SJSA1 (cell line): Measurements from ENCODE around the gene ZEB2. TPM values are rescaled to one million over a fixed set of nuclear protein-coding genes. Genes with fewer than 3 reads are reported as not detected.
A peak's percentile ranks its signal among the peaks of the same experiment; 100 is the strongest.

Experiments
- DNase-seq, 2 experiments: peaks; one replicate each; pipeline ENCODE4 v3.0.0-alpha.2; 2015 to 2020; ENCODE audit warnings: low spot score in 2 of 2, low read depth in 1 of 2
- H3K27ac ChIP-seq: fragments of 250-450 bp; sonication (Bioruptor Pico); 2 replicates; pipeline ENCODE4 v1.5.1; 2020; ENCODE audit warnings: mild to moderate bottlenecking, moderate library complexity
- H3K27me3 ChIP-seq: fragments of 250-450 bp; sonication (Bioruptor Pico); replicated peaks from 2 replicates; pipeline ENCODE4 v1.5.1; 2020; ENCODE audit warnings: mild to moderate bottlenecking, moderate library complexity
- H3K36me3 ChIP-seq: fragments of 250-450 bp; sonication (Bioruptor Pico); 2 replicates; pipeline ENCODE4 v1.5.1; 2020; ENCODE audit warnings: mild to moderate bottlenecking
- H3K4me1 ChIP-seq: fragments of 250-450 bp; sonication (Bioruptor Pico); replicated peaks from 2 replicates; pipeline ENCODE4 v1.6.1; 2021; ENCODE audit warnings: mild to moderate bottlenecking
- H3K4me3 ChIP-seq: fragments of 250-450 bp; sonication (Bioruptor Pico); 2 replicates; pipeline ENCODE4 v1.5.1; 2020; ENCODE audit warnings: mild to moderate bottlenecking
- H3K9me3 ChIP-seq: fragments of 250-450 bp; sonication (Bioruptor Pico); replicated peaks from 2 replicates; pipeline ENCODE4 v1.5.1; 2020; ENCODE audit warnings: mild to moderate bottlenecking
- total RNA-seq: library from RNA; depleted of rRNA; stranded (reverse); fragments of >200 nt; shearing (Covaris generic); gene quantifications from 2 replicates; pipeline ENCODE4 v1.2.3, GENCODE V29; 2014

ZEB2 gene
- total RNA-seq, 1 experiment from 2014 or later = 48.0 TPM

- Histone ChIP-seq H3K27ac (no peak overlapping the region), H3K9me3 (no peaks in the 10 kb centered on the region), H3K27me3 (no peaks in the 10 kb centered on the region), H3K4me1 (peaks cover 8% of the 10 kb centered on the region), H3K36me3 (peaks cover 43% of the 10 kb centered on the region), H3K4me3 (no peak overlapping the region)
- DNase-seq = no peak
These were observed 114.6 kb downstream of the ZEB2 start for GRCh38 chr2:144405321-144405720.

GRCh38 chr2:144404586-144405314, 115.2 kb downstream of the ZEB2 start:
- Histone ChIP-seq H3K4me1 (peaks cover 8% of the 10 kb centered on the region), H3K36me3 (peaks cover 49% of the 10 kb centered on the region), H3K9me3 (no peaks in the 10 kb centered on the region), H3K4me3 (no peak overlapping the region), H3K27ac (no peak overlapping the region), H3K27me3 (no peaks in the 10 kb centered on the region)
- no peak for DNase-seq

GRCh38 chr2:144403933-144404332, 116.0 kb downstream of the ZEB2 start:
- Histone ChIP-seq H3K27ac (no peak overlapping the region), H3K9me3 (no peaks in the 10 kb centered on the region), H3K4me3 (no peak overlapping the region), H3K4me1 (peaks cover 8% of the 10 kb centered on the region), H3K27me3 (no peaks in the 10 kb centered on the region), H3K36me3 (peaks cover 57% of the 10 kb centered on the region)
- no peak for DNase-seq

- peaks cover 8% of the 10 kb centered on the region for H3K4me1 ChIP-seq
- H3K9me3 ChIP-seq = no peaks in the 10 kb centered on the region
- H3K4me3 ChIP-seq = no peak overlapping the region
- peak in 1 of 2 experiments; percentile 44 for DNase-seq
- no peak overlapping the region for H3K27ac ChIP-seq
- peaks cover 67% of the 10 kb centered on the region for H3K36me3 ChIP-seq
- no peaks in the 10 kb centered on the region for H3K27me3 ChIP-seq
These were observed 117.7 kb downstream of the ZEB2 start for GRCh38 chr2:144402251-144402650.

DNA sequence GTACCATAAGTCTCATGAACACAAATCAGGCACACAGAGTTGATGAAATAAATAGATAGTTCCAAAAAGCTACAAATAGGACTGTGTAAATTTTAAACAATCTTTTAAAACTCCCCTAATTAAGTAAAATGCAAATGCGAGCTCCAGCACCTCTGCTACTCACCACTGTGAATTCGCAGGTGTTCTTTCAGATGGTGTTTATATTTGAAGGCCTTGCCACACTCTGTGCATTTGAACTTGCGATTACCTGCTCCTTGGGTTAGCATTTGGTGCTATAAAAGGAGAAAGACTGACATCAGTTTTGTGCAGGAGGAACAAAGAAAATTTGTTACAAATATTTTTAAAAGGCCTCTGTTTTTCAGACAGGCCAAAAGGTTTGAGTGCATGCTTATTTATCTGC, 118.9 kb downstream of the ZEB2 start:
- peaks cover 8% of the 10 kb centered on the region for H3K4me1 ChIP-seq
- H3K27ac ChIP-seq = no peak overlapping the region
- no peak overlapping the region for H3K4me3 ChIP-seq
- no peaks in the 10 kb centered on the region for H3K9me3 ChIP-seq
- no peaks in the 10 kb centered on the region for H3K27me3 ChIP-seq
- peaks cover 79% of the 10 kb centered on the region for H3K36me3 ChIP-seq
- DNase-seq = no peak

- no peaks in the 10 kb centered on the region for H3K27me3 ChIP-seq
- no peak overlapping the region for H3K4me3 ChIP-seq
- no peaks in the 10 kb centered on the region for H3K4me1 ChIP-seq
- H3K9me3 ChIP-seq = no peaks in the 10 kb centered on the region
- DNase-seq = no peak
- H3K36me3 ChIP-seq = peaks cover 89% of the 10 kb centered on the region
- H3K27ac ChIP-seq = no peak overlapping the region
These were observed 123.6 kb downstream of the ZEB2 start for GRCh38 chr2:144396318-144396717.

GRCh38 chr2:144390424-144391020, 129.4 kb downstream of the ZEB2 start:
- Histone ChIP-seq H3K9me3 (no peaks in the 10 kb centered on the region), H3K4me3 (no peak overlapping the region), H3K4me1 (no peaks in the 10 kb centered on the region; the same call in 1 of the 2 replicates), H3K27ac (no peak overlapping the region), H3K27me3 (no peaks in the 10 kb centered on the region), H3K36me3 (peaks cover 55% of the 10 kb centered on the region)
- no peak for DNase-seq

DNA sequence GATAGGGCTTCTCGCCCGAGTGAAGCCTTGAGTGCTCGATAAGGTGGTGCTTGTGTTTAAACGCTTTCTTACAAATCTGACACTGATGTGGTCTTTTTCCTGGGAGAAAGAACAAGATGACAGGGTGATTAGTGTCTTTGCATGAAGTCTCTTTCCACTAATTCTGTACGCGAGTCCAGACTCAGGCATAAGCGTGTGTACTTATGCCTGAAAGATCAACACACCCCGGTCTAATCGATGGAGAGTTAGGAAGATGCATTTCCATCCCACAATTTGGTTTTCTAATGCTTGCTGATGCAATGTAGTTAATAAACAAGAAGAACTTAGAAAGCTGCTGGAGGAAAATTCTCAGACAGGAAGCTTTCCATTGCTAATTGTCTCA, 130.0 kb downstream of the ZEB2 start:
- Histone ChIP-seq H3K27ac (no peak overlapping the region), H3K9me3 (no peaks in the 10 kb centered on the region), H3K4me3 (no peak overlapping the region), H3K27me3 (no peaks in the 10 kb centered on the region), H3K36me3 (peaks cover 49% of the 10 kb centered on the region), H3K4me1 (no peaks in the 10 kb centered on the region; the same call in 1 of the 2 replicates)
- no peak for DNase-seq

GRCh38 chr2:144389151-144389929, 130.6 kb downstream of the ZEB2 start:
- H3K4me1 ChIP-seq = no peaks in the 10 kb centered on the region; the same call in 1 of the 2 replicates
- H3K4me3 ChIP-seq = no peak overlapping the region
- no peak for DNase-seq
- no peak overlapping the region for H3K27ac ChIP-seq
- no peaks in the 10 kb centered on the region for H3K9me3 ChIP-seq
- H3K27me3 ChIP-seq = no peaks in the 10 kb centered on the region
- peaks cover 45% of the 10 kb centered on the region for H3K36me3 ChIP-seq

GRCh38 chr2:144385381-144385780, 134.5 kb downstream of the ZEB2 start:
- Histone ChIP-seq H3K27ac (no peak overlapping the region), H3K4me3 (no peak overlapping the region), H3K27me3 (no peaks in the 10 kb centered on the region), H3K9me3 (no peaks in the 10 kb centered on the region), H3K36me3 (peaks cover 10% of the 10 kb centered on the region), H3K4me1 (no peaks in the 10 kb centered on the region; the same call in 1 of the 2 replicates)
- no peak for DNase-seq

GRCh38 chr2:144383571-144384100, 136.3 kb downstream of the ZEB2 start:
- Histone ChIP-seq H3K27ac (no peak overlapping the region), H3K36me3 (no peaks in the 10 kb centered on the region), H3K27me3 (no peaks in the 10 kb centered on the region), H3K4me1 (no peaks in the 10 kb centered on the region), H3K9me3 (no peaks in the 10 kb centered on the region), H3K4me3 (no peak overlapping the region)
- DNase-seq = no peak

- no peak overlapping the region for H3K27ac ChIP-seq
- no peaks in the 10 kb centered on the region for H3K4me1 ChIP-seq
- no peak overlapping the region for H3K4me3 ChIP-seq
- no peaks in the 10 kb centered on the region for H3K36me3 ChIP-seq
- no peaks in the 10 kb centered on the region for H3K27me3 ChIP-seq
- no peak for DNase-seq
- H3K9me3 ChIP-seq = no peaks in the 10 kb centered on the region
These were observed 137.1 kb downstream of the ZEB2 start for GRCh38 chr2:144382849-144383248.

GRCh38 chr2:144381716-144382115, 138.2 kb downstream of the ZEB2 start:
- H3K4me1 ChIP-seq = peaks cover 5% of the 10 kb centered on the region; the same call in 1 of the 2 replicates
- DNase-seq = no peak
- no peaks in the 10 kb centered on the region for H3K27me3 ChIP-seq
- H3K36me3 ChIP-seq = no peaks in the 10 kb centered on the region
- no peaks in the 10 kb centered on the region for H3K9me3 ChIP-seq
- no peak overlapping the region for H3K27ac ChIP-seq
- H3K4me3 ChIP-seq = no peak overlapping the region

DNA sequence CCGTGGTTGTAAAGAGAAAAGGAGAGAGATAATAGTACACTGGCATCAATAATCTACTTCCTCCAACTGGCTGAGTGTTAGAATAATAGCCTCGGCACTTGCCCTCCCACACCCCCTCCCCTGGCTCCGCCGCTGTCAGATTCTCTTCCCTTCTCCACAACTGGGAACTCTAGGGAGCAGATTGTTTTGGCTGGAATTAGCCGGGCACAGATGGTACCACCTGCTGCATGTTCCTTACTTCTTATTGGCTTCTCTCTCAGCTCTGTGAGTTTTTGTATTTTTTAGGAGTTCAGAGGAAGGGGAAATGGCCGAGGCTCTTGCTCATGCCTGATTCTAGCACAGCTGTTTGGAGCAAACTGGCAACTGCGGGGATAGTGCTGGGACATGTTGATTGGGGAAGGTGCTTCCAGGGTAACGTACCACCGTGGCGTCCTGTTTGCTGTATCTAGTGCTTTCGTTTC, 140.0 kb downstream of the ZEB2 start:
- H3K36me3 ChIP-seq = no peaks in the 10 kb centered on the region
- H3K27me3 ChIP-seq = no peaks in the 10 kb centered on the region
- H3K4me1 ChIP-seq = peaks cover 8% of the 10 kb centered on the region
- no peak overlapping the region for H3K4me3 ChIP-seq
- DNase-seq = no peak
- no peak overlapping the region for H3K27ac ChIP-seq
- H3K9me3 ChIP-seq = no peaks in the 10 kb centered on the region
